GM23338 (cell line): ENCODE measurements around the gene RIC8B.

Experiments
- CREB1 ChIP-seq: fragments of 250-450 bp; sonication (Bioruptor Pico); IDR thresholded peaks from 2 replicates; pipeline ENCODE4 v1.5.0; 2020; ENCODE audit warnings: low read depth, mild to moderate bottlenecking, moderate library complexity
- EZH2 ChIP-seq: fragments of 200-600 bp; sonication (generic); IDR thresholded peaks from one replicate; pipeline ENCODE4 v1.8.0; 2017; ENCODE audit warnings: antibody characterized with exemption, mild to moderate bottlenecking, low read depth; ENCODE audit not compliant: unreplicated experiment
- EZH2phosphoT487 ChIP-seq: fragments of 200-600 bp; sonication (generic); IDR thresholded peaks from one replicate; pipeline ENCODE4 v1.8.1; 2018; ENCODE audit warnings: antibody characterized with exemption; ENCODE audit not compliant: unreplicated experiment
- NANOG ChIP-seq: IDR thresholded peaks from 2 replicates; pipeline ENCODE4 v1.6.1; 2016; ENCODE audit warnings: antibody characterized with exemption, borderline replicate concordance
- POLR2AphosphoS5 ChIP-seq: IDR thresholded peaks from 2 replicates; pipeline ENCODE4 v1.6.1; 2016; ENCODE audit warnings: antibody characterized with exemption, low read depth
- TF ChIP-seq, protein P1 (sequence below): IDR thresholded peaks from 2 replicates; pipeline ENCODE4 v1.6.1; 2016; ENCODE audit warnings: antibody characterized with exemption
- TF ChIP-seq, protein P2 (sequence below), 2 experiments: fragments of 200-600 bp in 1 of 2; sonication (generic) in 1 of 2; conservative IDR thresholded peaks; 2 replicates each; pipeline versions ENCODE4 v1.5.1 to v1.6.1; 2016 to 2017; ENCODE audit warnings: antibody characterized with exemption in 2 of 2, low read depth in 2 of 2, mild to moderate bottlenecking in 2 of 2, moderate library complexity in 1 of 2
- TF ChIP-seq, protein P3 (sequence below): IDR thresholded peaks from one replicate; pipeline ENCODE4 v1.6.1; 2018; ENCODE audit warnings: antibody characterized with exemption; ENCODE audit not compliant: unreplicated experiment

DNA sequence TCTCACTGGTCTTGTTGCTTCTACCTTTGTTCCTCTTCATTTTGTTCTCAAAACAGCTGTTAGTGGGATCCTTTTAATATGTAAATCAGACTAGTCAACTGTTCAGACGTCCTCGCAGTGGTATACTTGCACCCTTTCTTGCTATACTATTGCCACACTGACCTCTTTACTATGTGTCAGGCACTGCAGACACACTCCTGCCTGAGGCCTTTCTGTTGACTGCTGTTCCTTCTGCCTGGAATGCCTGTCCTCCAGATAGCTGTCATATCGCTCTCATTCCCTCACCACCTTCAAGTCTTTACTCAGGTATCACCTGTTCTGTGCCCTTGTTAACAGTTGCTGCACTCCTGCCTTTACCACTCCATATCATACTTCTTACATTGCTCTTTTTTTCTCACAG is 91.2 kb downstream of the RIC8B start:
- TF ChIP-seq, protein P1, sequence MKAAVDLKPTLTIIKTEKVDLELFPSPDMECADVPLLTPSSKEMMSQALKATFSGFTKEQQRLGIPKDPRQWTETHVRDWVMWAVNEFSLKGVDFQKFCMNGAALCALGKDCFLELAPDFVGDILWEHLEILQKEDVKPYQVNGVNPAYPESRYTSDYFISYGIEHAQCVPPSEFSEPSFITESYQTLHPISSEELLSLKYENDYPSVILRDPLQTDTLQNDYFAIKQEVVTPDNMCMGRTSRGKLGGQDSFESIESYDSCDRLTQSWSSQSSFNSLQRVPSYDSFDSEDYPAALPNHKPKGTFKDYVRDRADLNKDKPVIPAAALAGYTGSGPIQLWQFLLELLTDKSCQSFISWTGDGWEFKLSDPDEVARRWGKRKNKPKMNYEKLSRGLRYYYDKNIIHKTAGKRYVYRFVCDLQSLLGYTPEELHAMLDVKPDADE = no peak
- TF ChIP-seq CREB1 (CRISPR knock-in tag) (no peak), EZH2phosphoT487 (no peak), EZH2 (no peak), NANOG (no peak), POLR2AphosphoS5 (no peak)
- TF ChIP-seq, protein P2, sequence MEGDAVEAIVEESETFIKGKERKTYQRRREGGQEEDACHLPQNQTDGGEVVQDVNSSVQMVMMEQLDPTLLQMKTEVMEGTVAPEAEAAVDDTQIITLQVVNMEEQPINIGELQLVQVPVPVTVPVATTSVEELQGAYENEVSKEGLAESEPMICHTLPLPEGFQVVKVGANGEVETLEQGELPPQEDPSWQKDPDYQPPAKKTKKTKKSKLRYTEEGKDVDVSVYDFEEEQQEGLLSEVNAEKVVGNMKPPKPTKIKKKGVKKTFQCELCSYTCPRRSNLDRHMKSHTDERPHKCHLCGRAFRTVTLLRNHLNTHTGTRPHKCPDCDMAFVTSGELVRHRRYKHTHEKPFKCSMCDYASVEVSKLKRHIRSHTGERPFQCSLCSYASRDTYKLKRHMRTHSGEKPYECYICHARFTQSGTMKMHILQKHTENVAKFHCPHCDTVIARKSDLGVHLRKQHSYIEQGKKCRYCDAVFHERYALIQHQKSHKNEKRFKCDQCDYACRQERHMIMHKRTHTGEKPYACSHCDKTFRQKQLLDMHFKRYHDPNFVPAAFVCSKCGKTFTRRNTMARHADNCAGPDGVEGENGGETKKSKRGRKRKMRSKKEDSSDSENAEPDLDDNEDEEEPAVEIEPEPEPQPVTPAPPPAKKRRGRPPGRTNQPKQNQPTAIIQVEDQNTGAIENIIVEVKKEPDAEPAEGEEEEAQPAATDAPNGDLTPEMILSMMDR (conservative IDR thresholded peaks at IDR 0.05; ENCODE audit: low read depth in 2 of 2) = no peak
- TF ChIP-seq, protein P3, sequence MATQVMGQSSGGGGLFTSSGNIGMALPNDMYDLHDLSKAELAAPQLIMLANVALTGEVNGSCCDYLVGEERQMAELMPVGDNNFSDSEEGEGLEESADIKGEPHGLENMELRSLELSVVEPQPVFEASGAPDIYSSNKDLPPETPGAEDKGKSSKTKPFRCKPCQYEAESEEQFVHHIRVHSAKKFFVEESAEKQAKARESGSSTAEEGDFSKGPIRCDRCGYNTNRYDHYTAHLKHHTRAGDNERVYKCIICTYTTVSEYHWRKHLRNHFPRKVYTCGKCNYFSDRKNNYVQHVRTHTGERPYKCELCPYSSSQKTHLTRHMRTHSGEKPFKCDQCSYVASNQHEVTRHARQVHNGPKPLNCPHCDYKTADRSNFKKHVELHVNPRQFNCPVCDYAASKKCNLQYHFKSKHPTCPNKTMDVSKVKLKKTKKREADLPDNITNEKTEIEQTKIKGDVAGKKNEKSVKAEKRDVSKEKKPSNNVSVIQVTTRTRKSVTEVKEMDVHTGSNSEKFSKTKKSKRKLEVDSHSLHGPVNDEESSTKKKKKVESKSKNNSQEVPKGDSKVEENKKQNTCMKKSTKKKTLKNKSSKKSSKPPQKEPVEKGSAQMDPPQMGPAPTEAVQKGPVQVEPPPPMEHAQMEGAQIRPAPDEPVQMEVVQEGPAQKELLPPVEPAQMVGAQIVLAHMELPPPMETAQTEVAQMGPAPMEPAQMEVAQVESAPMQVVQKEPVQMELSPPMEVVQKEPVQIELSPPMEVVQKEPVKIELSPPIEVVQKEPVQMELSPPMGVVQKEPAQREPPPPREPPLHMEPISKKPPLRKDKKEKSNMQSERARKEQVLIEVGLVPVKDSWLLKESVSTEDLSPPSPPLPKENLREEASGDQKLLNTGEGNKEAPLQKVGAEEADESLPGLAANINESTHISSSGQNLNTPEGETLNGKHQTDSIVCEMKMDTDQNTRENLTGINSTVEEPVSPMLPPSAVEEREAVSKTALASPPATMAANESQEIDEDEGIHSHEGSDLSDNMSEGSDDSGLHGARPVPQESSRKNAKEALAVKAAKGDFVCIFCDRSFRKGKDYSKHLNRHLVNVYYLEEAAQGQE = no peak
